HFF-Myc (cell line): ENCODE data around the gene PC.
A peak's percentile ranks its signal among the peaks of the same experiment; 100 is the strongest.

Source experiments
- DNase-seq: peaks from one replicate; pipeline ENCODE4 v3.0.0-alpha.2; 2011; ENCODE audit warnings: low read depth; ENCODE audit errors: extremely low read depth
- H3K4me3 ChIP-seq: replicated peaks from 2 replicates; pipeline ENCODE4 v1.5.1; 2011; ENCODE audit warnings: low read depth, mild to moderate bottlenecking, control low read depth, low read length
- TF ChIP-seq, protein P1 (sequence below): IDR thresholded peaks from 2 replicates; pipeline ENCODE4 v1.5.1; 2012; ENCODE audit warnings: mild to moderate bottlenecking, low read depth, low read length, control low read depth; ENCODE audit errors: missing control alignments

PC gene

DNA sequence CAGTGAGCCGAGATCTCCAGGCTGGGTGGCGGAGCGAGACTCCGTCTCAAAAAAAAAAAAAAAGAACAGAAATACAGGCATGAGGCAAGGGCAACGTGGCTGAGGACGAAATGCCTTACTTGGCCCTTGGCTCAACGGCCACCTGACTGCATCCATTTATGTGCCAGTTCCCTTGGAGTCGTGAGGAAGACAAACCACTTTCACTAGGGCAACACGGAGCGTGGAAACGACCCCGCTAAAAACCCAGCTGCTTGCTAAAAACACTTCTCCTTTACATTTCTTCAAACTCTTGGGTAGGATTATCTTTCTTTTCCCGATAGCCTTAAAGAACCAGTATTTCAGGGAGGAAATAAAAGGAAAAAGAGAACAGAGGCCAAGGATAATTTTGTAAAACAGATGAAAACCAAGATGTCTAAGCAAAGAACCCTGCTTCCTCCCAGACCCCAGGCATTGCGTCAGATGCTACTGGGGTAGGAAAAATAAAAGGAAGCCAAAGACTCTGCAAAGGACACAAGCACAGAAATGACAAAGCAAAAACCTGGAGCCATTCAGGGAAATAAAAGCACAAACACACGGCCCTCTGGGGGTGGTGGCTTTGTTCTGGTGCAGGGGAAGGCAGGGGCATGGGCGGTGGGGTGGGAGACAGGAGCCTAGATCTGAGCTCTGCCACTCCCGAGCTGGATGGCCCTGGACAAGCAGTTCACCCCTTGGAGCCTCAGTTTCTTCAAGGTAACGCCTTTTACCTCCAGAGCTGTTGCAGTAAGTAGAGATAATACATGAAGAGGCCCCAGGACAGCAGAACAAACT lies 37.0 kb downstream of the PC start:
- TF ChIP-seq, protein P1, sequence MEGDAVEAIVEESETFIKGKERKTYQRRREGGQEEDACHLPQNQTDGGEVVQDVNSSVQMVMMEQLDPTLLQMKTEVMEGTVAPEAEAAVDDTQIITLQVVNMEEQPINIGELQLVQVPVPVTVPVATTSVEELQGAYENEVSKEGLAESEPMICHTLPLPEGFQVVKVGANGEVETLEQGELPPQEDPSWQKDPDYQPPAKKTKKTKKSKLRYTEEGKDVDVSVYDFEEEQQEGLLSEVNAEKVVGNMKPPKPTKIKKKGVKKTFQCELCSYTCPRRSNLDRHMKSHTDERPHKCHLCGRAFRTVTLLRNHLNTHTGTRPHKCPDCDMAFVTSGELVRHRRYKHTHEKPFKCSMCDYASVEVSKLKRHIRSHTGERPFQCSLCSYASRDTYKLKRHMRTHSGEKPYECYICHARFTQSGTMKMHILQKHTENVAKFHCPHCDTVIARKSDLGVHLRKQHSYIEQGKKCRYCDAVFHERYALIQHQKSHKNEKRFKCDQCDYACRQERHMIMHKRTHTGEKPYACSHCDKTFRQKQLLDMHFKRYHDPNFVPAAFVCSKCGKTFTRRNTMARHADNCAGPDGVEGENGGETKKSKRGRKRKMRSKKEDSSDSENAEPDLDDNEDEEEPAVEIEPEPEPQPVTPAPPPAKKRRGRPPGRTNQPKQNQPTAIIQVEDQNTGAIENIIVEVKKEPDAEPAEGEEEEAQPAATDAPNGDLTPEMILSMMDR: no peak
- H3K4me3 ChIP-seq: no peak overlapping the region
- no peak for DNase-seq

DNA sequence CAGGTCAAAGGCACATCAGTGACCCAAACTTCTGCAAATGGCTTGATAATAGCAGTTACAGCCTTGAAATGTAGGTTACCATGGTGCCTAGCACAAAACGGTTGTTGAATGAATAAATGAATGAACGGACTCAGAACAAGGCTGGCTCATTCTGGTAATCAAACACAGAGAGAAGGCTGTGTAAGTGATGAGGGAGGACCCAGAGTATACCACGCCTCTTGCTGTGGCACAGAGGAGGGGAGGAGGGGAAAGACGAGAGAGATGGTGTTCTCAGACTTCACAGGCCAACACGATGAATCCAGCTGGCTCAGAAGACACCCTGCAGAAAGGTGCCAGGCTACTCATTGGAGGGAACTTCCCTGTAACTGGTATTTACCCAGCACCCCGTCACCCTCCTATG lies 38.3 kb downstream of the PC start:
- TF ChIP-seq, protein P1: no peak
- no peak overlapping the region for H3K4me3 ChIP-seq
- DNase-seq: no peak

- DNase-seq: no peak
- H3K4me3 ChIP-seq: no peak overlapping the region
- TF ChIP-seq, protein P1: no peak
Measured at GRCh38 chr11:66918741-66919140, 39.4 kb downstream of the PC start.

DNA sequence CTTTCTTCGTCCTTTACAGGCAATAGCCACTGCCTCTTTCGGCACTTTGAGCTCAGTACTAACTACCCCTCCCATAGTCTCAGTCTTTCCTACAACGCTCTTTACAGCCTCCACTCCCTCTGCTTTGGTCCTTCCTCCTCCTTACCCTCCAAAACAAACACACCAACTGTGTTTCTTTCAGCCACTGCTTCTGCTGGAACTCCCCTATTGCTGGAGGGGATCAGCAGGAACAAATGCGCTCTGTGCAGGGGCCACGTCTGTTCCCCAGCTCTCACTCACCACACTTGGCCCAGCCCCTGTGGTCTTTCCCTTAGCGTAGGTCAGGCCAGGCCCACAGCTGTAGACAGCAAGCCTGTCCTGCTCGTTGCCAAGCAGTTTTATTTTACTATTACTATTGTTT lies 42.3 kb downstream of the PC start:
- TF ChIP-seq, protein P1: no peak
- DNase-seq: no peak
- no peak overlapping the region for H3K4me3 ChIP-seq

- H3K4me3 ChIP-seq: no peak overlapping the region
- DNase-seq: no peak
- TF ChIP-seq, protein P1: peak; percentile 16
Measured at GRCh38 chr11:66915046-66915832, 42.9 kb downstream of the PC start.

- TF ChIP-seq, protein P1: no peak
- no peak for DNase-seq
- no peak overlapping the region for H3K4me3 ChIP-seq
Measured at GRCh38 chr11:66914505-66914904, 43.7 kb downstream of the PC start.
